ENCODE results near the gene PRDX1.
"Not testable (repeated sequence)": the region's sequence is repeated elsewhere in the genome, so short reads cannot be mapped to it uniquely, and the experiment has no call there.

Gene PRDX1

GRCh38 chr1:45503462-45504360 lies 18.0 kb downstream of the PRDX1 start:
- DNase-seq: no peak

GRCh38 chr1:45501505-45501859 lies 20.2 kb downstream of the PRDX1 start:
- no peak for DNase-seq

- no peak for DNase-seq
These were observed 22.3 kb downstream of the PRDX1 start for GRCh38 chr1:45499415-45499769.

- no peak for DNase-seq
These were observed 23.4 kb downstream of the PRDX1 start for GRCh38 chr1:45498279-45498678.

- DNase-seq: peak; percentile 80
These were observed 28.5 kb downstream of the PRDX1 start for GRCh38 chr1:45493116-45493697.

GRCh38 chr1:45492691-45493090 lies 29.0 kb downstream of the PRDX1 start:
- DNase-seq: no peak

GRCh38 chr1:45491487-45492260 lies 30.0 kb downstream of the PRDX1 start:
- no peak for DNase-seq

GRCh38 chr1:45490626-45491486 lies 30.8 kb downstream of the PRDX1 start, which contains the start of gene TESK2:
Gene TESK2, minus strand, starts transcription at chr1:45491163. Its CDS starts 33,378 bp downstream, at chr1:45457785.
- peak; percentile 100 for DNase-seq

GRCh38 chr1:45490121-45490625 lies 31.5 kb downstream of the PRDX1 start:
- no peak for DNase-seq

GRCh38 chr1:45489379-45489778 lies 32.3 kb downstream of the PRDX1 start:
- not testable (repeated sequence) for DNase-seq

GRCh38 chr1:45488666-45489377 lies 32.9 kb downstream of the PRDX1 start:
- no peak for DNase-seq

- no peak for DNase-seq
These were observed 35.7 kb downstream of the PRDX1 start for GRCh38 chr1:45485949-45486348.

GRCh38 chr1:45479039-45479748 lies 42.5 kb downstream of the PRDX1 start:
- no peak for DNase-seq

- DNase-seq: no peak
These were observed 43.4 kb downstream of the PRDX1 start for GRCh38 chr1:45478121-45478814.

GRCh38 chr1:45477646-45478045 lies 44.0 kb downstream of the PRDX1 start:
- DNase-seq: no peak

GRCh38 chr1:45474194-45474593 lies 47.5 kb downstream of the PRDX1 start:
- not testable (repeated sequence) for DNase-seq

GRCh38 chr1:45473302-45473701 lies 48.4 kb downstream of the PRDX1 start:
- no peak for DNase-seq

- no peak for DNase-seq
These were observed 51.3 kb downstream of the PRDX1 start for GRCh38 chr1:45470306-45470798.

GRCh38 chr1:45467353-45467752 lies 54.3 kb downstream of the PRDX1 start:
- DNase-seq: not testable (repeated sequence)

- DNase-seq: no peak
These were observed 56.4 kb downstream of the PRDX1 start for GRCh38 chr1:45465277-45465676.
